ENCODE data around the gene HAPLN1. TPM values are rescaled to one million over a fixed set of nuclear protein-coding genes. Genes with fewer than 3 reads are reported as not detected.
A peak's percentile ranks its signal among the peaks of the same experiment; 100 is the strongest.

The HAPLN1 gene
- polyA plus RNA-seq, 1 donor, result 5.0 TPM

DNA sequence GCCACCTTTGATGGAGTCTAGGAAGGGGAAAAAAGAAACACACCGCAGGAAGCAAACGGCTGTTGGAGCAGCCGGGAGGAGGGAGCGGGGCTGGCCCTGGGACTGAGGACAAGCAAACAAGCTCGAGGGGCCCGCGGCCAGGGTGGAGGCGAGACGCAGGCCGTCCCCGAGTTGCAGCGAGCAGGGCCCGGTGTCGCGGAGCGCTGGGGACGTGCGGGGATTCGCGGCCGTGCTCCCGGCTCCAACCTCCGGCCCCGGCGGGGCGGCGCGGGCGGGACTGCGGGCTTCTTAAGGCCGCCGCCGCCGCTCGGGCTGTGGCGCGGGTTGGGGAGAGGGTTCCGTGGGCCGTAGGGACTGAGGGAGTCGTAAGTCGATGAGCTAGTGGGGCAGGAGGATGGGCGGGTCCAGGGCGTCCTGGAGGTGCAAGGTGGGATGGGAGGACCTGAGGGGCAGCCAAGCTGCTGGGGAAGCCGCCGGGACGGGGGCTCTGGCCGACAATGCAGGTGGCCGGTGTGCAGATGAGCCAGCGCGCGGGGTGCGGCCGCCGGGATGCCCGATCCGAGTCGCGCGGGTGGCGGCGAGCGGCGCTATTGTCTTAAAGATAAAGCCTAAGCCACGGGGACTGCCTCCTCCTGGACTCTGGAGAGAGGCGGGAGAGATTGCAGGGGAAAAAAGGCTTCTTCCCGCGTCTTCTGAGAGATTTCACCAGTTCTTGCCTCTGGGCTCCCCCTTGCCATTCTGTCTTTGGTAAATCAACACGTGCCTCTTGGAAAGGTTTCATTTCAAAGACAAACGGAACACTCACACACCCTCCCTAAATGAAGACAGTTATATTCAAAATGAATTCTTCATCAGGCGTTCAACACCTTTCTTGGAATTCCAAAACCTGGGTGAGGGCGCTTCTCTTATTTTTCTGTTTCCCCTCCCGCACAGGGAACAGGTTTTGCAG is 1.6 kb upstream of the HAPLN1 start:
- 62% methylated on average over 3 of the region's 72 CpGs for WGBS (ENCODE audit: insufficient coverage, low lambda C conversion rate)
- H3K27me3 ChIP-seq (ENCODE audit: control insufficient read depth, insufficient read depth, low read length), result peaks cover 22% of the 10 kb centered on the region
- H3K9me3 ChIP-seq (ENCODE audit: control insufficient read depth, low read depth, low read length), result no peaks in the 10 kb centered on the region
- DNase-seq, result peak; percentile 56 to 75
- peak overlapping the region; percentile 8 for H3K27ac ChIP-seq (ENCODE audit: low read length)
- H3K4me3 ChIP-seq (ENCODE audit: low read length), result peak overlapping the region; percentile 35
- H3K4me1 ChIP-seq (ENCODE audit: control insufficient read depth, insufficient read depth, low read length), result peaks cover 5% of the 10 kb centered on the region
- no peaks in the 10 kb centered on the region for H3K36me3 ChIP-seq (ENCODE audit: control insufficient read depth, insufficient read depth, low read length)

DNA sequence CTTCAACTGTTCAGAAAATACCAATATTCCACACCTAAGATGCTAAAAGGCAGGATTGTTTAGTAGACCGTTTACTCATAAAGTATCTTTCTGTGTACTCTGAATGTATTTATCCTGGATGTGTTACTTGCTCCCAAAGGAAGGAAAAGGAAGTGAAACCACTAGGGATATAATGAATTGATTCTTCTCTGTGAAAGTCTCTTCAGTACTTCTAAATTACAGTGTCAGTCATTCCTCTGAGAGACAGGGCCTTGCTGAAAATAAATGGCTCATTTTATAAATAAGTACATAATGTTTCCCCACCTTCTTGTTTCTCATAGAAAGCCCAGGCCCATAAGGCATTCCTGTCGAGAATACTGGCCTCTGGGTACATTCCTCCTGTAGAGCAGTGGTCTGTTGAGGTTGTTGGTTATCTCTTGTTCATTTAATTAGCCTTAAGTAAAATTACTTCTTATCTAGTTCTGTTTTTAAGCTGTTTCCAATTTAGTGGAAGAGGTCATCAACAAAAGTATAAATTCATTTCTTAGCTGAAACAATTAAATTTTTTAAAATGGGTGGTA is 1.6 kb downstream of the HAPLN1 start:
- Histone ChIP-seq H3K27ac (ENCODE audit: low read length) (no peak overlapping the region), H3K4me1 (ENCODE audit: control insufficient read depth, insufficient read depth, low read length) (peaks cover 5% of the 10 kb centered on the region), H3K27me3 (ENCODE audit: control insufficient read depth, insufficient read depth, low read length) (peaks cover 24% of the 10 kb centered on the region), H3K4me3 (ENCODE audit: low read length) (no peak overlapping the region), H3K9me3 (ENCODE audit: control insufficient read depth, low read depth, low read length) (no peaks in the 10 kb centered on the region), H3K36me3 (ENCODE audit: control insufficient read depth, insufficient read depth, low read length) (no peaks in the 10 kb centered on the region)
- DNase-seq, result no peak
- no CpG with 5 or more reads among the region's 2 CpGs for WGBS (ENCODE audit: insufficient coverage, low lambda C conversion rate)

DNA sequence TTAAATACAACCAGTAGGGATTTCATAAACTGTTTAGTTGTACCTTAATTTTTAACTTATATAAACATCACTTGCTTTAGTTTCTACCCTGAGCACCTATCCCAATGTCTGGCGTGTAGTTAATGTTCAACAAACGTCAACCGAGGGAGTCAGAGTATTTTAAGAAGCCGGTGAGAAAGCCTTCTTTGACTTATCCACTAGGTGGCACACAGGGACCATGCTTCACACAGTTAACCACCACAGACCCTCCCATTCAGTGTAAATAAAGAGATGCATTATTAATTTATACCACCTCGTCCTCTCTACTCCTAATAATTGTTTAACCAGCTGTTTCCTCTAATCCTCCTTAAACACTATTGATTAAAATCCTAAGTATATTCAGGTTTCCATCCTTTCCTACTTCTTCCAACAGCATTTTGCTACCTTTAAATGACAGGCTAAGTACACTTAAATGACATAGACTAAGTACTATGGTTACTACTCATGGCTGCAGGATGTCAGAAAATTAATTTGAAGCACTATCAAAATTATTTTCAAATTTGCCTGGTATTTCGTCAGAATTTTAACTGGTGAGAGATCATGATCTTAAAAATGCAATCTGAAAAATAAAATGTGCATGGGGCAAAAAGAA is 2.3 kb downstream of the HAPLN1 start:
- DNase-seq, result peak; percentile 44 to 54
- no peak overlapping the region for H3K4me3 ChIP-seq (ENCODE audit: low read length)
- H3K9me3 ChIP-seq (ENCODE audit: control insufficient read depth, low read depth, low read length), result no peaks in the 10 kb centered on the region
- no peak overlapping the region for H3K27ac ChIP-seq (ENCODE audit: low read length)
- peaks cover 5% of the 10 kb centered on the region for H3K4me1 ChIP-seq (ENCODE audit: control insufficient read depth, insufficient read depth, low read length)
- H3K27me3 ChIP-seq (ENCODE audit: control insufficient read depth, insufficient read depth, low read length), result peaks cover 25% of the 10 kb centered on the region
- H3K36me3 ChIP-seq (ENCODE audit: control insufficient read depth, insufficient read depth, low read length), result no peaks in the 10 kb centered on the region
- WGBS (ENCODE audit: insufficient coverage, low lambda C conversion rate), result 8% methylated on average over 2 of the region's 6 CpGs

DNA sequence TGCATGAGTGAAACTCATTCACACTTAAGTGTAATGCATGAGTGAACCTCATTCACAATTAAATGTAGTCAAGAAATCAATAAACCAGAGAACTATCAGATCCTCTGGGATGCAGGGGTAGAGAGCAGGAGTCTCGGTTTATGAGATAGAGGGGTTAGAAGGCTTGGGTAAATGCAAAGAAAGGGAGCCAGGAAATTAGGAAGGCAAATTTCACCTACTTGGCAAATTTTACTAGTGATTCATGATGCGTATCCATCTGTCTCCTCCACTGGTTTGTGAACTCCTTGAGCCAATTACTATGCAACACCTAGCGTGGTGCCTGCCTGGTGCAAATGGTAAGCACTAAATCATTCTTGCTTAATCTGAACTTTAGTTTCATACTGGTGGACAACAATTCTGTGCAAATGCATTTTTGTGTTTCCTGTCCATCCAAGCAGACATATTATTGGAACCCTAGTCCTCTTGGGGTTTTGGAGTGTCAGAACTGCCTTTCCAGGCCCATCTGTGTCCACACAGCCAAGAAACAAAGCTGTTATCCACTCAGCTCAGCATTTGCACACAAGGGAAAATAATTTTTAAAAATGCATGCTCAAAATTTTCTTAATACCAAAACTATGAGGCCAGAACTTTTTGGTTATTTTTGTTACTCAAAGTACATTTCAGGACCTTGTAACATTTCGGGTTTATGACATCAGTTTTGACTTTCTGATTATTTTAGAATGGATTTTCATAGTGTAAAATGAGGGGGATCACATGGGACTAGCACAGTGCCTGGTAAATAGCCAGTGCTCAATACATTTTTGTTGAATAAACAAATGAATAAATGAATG is 5.2 kb downstream of the HAPLN1 start:
- 80% methylated on average over 1 of the region's 4 CpGs for WGBS (ENCODE audit: insufficient coverage, low lambda C conversion rate)
- Histone ChIP-seq H3K27ac (ENCODE audit: low read length) (no peak overlapping the region), H3K4me3 (ENCODE audit: low read length) (no peak overlapping the region), H3K9me3 (ENCODE audit: control insufficient read depth, low read depth, low read length) (no peaks in the 10 kb centered on the region), H3K36me3 (ENCODE audit: control insufficient read depth, insufficient read depth, low read length) (no peaks in the 10 kb centered on the region), H3K27me3 (ENCODE audit: control insufficient read depth, insufficient read depth, low read length) (peaks cover 11% of the 10 kb centered on the region), H3K4me1 (ENCODE audit: control insufficient read depth, insufficient read depth, low read length) (no peaks in the 10 kb centered on the region)
- DNase-seq, result no peak

DNA sequence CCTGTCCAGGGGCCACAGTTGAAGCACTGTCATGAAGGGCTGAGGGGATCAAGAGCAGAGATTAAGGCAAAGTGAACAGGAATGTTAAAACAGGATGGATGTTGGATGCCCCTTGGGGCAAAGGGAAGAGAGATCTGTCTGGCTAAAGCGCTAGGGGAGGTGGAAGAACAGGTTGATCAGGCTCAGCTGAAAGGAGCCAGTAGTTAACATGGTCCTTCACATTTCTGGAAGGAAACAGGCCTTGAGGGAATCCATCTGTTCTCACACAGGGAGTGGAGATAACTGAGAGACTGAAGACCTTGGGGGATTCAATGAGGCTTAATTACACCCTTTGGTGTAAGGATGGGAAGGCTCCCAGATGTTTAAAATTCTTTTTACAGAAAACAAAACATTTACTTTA is 5.8 kb downstream of the HAPLN1 start:
- Histone ChIP-seq H3K36me3 (ENCODE audit: control insufficient read depth, insufficient read depth, low read length) (no peaks in the 10 kb centered on the region), H3K27me3 (ENCODE audit: control insufficient read depth, insufficient read depth, low read length) (peaks cover 7% of the 10 kb centered on the region), H3K4me1 (ENCODE audit: control insufficient read depth, insufficient read depth, low read length) (no peaks in the 10 kb centered on the region), H3K9me3 (ENCODE audit: control insufficient read depth, low read depth, low read length) (no peaks in the 10 kb centered on the region), H3K27ac (ENCODE audit: low read length) (no peak overlapping the region), H3K4me3 (ENCODE audit: low read length) (no peak overlapping the region)
- no CpG with 5 or more reads among the region's 1 CpG for WGBS (ENCODE audit: insufficient coverage, low lambda C conversion rate)
- DNase-seq, result no peak

DNA sequence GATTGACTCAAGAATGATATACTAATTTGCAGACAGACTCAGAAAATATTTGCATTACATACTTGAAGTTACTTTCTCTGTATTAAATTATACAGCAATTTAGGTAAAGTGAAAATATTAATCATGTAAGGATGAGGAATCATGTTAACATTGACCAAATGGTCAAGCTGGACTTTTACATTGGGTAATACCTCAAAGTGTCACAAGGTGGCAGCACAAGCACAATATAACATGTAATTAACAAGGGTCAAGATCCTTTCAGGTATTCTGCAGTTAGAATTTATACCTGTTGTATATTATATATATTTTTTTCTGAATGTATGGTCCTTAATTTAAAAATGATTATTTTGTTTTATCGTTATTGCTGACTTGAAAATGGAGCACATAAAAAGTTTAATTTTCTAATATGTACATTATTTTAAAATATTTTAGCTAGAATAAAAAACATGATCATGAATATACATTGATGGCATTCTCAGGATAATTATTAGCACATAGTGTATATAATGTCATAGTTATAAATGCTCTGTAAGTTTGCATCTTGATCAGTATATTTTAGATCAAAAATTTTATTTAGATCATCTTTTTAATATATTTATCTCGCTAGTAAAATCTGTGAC is 8.6 kb downstream of the HAPLN1 start:
- Histone ChIP-seq H3K27me3 (ENCODE audit: control insufficient read depth, insufficient read depth, low read length) (peaks cover 2% of the 10 kb centered on the region), H3K27ac (ENCODE audit: low read length) (no peak overlapping the region), H3K36me3 (ENCODE audit: control insufficient read depth, insufficient read depth, low read length) (no peaks in the 10 kb centered on the region), H3K4me3 (ENCODE audit: low read length) (no peak overlapping the region), H3K4me1 (ENCODE audit: control insufficient read depth, insufficient read depth, low read length) (no peaks in the 10 kb centered on the region), H3K9me3 (ENCODE audit: control insufficient read depth, low read depth, low read length) (no peaks in the 10 kb centered on the region)
- WGBS (ENCODE audit: insufficient coverage, low lambda C conversion rate), result 0% methylated on average over 1 of the region's 2 CpGs
- no peak for DNase-seq

DNA sequence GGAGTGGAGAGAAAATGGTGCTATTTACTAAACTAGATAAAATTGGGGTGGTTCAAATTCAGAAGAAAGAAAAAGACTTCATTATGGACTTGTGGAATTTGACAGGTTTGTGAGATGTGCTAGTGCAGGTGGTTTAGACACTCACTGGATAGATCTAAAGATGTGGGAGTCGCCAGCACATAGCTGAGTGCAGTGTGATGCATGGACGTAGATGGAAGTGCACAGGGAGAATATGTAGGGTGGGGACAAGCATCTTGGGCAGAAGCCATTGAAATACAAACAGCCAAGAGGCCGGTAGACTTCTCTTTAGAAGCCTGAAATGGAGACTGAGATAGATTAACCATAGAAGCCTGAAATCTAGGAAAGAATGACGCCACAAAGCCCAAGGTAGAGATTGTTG is 10.7 kb downstream of the HAPLN1 start:
- no peak overlapping the region for H3K4me3 ChIP-seq (ENCODE audit: low read length)
- H3K27me3 ChIP-seq (ENCODE audit: control insufficient read depth, insufficient read depth, low read length), result peaks cover 2% of the 10 kb centered on the region
- H3K9me3 ChIP-seq (ENCODE audit: control insufficient read depth, low read depth, low read length), result no peaks in the 10 kb centered on the region
- 50% methylated on average over 1 of the region's 4 CpGs for WGBS (ENCODE audit: insufficient coverage, low lambda C conversion rate)
- H3K4me1 ChIP-seq (ENCODE audit: control insufficient read depth, insufficient read depth, low read length), result no peaks in the 10 kb centered on the region
- no peaks in the 10 kb centered on the region for H3K36me3 ChIP-seq (ENCODE audit: control insufficient read depth, insufficient read depth, low read length)
- no peak for DNase-seq
- no peak overlapping the region for H3K27ac ChIP-seq (ENCODE audit: low read length)

DNA sequence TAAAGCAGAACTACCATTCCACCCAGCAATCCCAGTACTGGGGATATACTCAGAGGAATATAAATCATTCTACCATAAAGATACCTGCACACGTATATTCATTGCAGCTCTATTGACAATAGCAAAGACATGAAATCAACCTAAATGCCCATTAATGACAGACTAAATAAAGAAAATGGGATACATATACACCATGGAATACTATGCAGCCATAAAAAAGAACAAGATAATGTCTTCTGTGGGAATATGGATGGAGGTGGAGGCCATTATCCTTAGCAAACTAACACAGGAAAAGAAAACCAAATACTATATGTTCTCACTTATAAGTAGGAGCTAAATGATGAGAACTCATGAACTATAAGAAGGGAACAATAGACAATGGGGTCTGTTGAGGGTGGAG is 12.5 kb downstream of the HAPLN1 start:
- H3K27me3 ChIP-seq (ENCODE audit: control insufficient read depth, insufficient read depth, low read length), result no peaks in the 10 kb centered on the region

DNA sequence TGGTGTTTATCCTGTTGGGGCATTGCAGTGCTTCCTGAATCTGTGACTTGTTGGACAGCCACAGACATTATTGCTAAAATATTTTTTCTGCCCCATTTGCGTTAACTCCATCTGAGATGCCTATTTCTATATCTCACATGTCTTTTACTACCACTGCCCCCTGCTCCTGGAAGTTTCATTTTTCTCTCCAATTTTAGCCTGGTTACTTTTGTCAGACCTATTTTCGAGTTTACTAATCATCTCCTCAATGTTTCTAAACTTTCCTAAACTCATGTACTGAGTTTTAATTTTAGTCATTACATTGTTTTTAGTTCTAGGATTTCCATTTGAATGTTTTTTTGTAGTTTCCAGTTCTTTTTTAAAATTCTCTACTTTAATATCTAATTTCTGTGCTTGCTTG is 17.6 kb downstream of the HAPLN1 start:
- Histone ChIP-seq H3K4me1 (ENCODE audit: control insufficient read depth, insufficient read depth, low read length) (no peaks in the 10 kb centered on the region), H3K4me3 (ENCODE audit: low read length) (no peak overlapping the region), H3K27me3 (ENCODE audit: control insufficient read depth, insufficient read depth, low read length) (no peaks in the 10 kb centered on the region), H3K27ac (ENCODE audit: low read length) (no peak overlapping the region), H3K9me3 (ENCODE audit: control insufficient read depth, low read depth, low read length) (no peaks in the 10 kb centered on the region), H3K36me3 (ENCODE audit: control insufficient read depth, insufficient read depth, low read length) (no peaks in the 10 kb centered on the region)
- DNase-seq, result no peak
- WGBS (ENCODE audit: insufficient coverage, low lambda C conversion rate), result 100% methylated on average over 1 of the region's 2 CpGs

More for the DNA sequence above, 12.5 kb downstream of the HAPLN1 start:
- Histone ChIP-seq H3K4me1 (ENCODE audit: control insufficient read depth, insufficient read depth, low read length) (no peaks in the 10 kb centered on the region), H3K4me3 (ENCODE audit: low read length) (no peak overlapping the region), H3K27ac (ENCODE audit: low read length) (no peak overlapping the region), H3K9me3 (ENCODE audit: control insufficient read depth, low read depth, low read length) (no peaks in the 10 kb centered on the region), H3K36me3 (ENCODE audit: control insufficient read depth, insufficient read depth, low read length) (no peaks in the 10 kb centered on the region)
- DNase-seq, result no peak
- 100% methylated on average over 1 of the region's 1 CpG for WGBS (ENCODE audit: insufficient coverage, low lambda C conversion rate)

Measured in large intestine (tissue), 3 donors.